ENCODE data around the gene FBLIM1. TPM values are rescaled to one million over a fixed set of nuclear protein-coding genes. Genes with fewer than 3 reads are reported as not detected.

Gene FBLIM1
- total and polyA plus RNA-seq, 2 experiments from 2014 or later = 117 to 120 TPM

DNA sequence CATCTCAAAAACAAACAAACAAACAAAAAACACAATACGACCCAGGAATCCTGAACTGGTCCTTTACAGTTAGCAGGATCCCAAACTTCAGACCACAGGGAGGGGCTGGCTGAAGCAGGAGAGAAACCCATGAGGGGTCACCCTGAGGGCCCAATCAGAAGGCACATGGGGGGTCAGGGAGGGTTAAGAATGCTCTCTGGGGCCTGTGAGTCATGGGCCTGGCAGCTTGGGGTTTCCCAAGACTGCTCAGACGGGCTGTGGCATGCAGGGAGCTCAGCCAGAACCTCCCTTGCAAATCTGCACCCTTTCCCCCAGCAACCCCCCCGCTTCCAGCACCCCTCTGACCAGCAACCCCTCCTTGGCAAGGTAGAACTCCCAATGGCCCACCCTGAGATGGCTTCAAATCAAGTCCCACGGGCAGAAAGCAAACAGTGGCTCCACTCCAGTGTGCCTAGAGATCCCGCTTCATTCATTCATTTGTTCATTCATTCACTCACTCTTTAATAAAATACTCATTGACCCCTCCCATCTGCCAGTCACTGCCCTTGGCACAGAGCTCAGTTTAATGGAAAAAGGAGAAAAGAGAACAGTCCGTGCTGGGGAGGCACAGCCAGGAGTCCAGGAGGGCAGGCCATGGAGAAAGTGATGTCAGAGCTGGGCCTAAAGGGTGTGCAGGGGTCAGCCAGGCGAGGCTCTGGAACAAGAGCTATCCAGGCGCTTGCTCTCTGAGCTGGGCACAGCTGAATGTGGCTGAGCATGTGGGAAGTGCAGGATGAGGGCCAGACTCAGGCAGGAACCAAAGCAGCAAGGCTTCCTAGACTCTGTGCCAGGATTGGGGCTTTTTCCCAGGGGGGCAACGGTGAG, 40.6 kb downstream of the FBLIM1 start:
- Histone ChIP-seq H3K4me3 (no peak overlapping the region), H3K36me3 (replicated peaks; ENCODE audit: insufficient read depth, low read depth) (no peaks in the 10 kb centered on the region), H3K27ac (peak overlapping the region; percentile 92), H3K79me2 (no peaks in the 10 kb centered on the region), H3K27me3 (no peaks in the 10 kb centered on the region), H3K4me1 (ENCODE audit: insufficient read depth) (peaks cover 48% of the 10 kb centered on the region), H3K9me2 (replicated peaks; ENCODE audit: insufficient read depth) (no peaks in the 10 kb centered on the region), H3K9me3 (ENCODE audit: low read depth) (no peaks in the 10 kb centered on the region), H3K4me2 (peak overlapping the region; percentile 59), H2AFZ (no peak overlapping the region), H4K20me1 (ENCODE audit: insufficient read depth, poor library complexity, severe bottlenecking) (no peaks in the 10 kb centered on the region)
- WGBS (ENCODE audit: low lambda C conversion rate, missing lambda C conversion rate) = 80% methylated on average over 8 of the region's 9 CpGs
- no peak for TF ChIP-seq EZH2 (IDR thresholded peaks at IDR 0.05; ENCODE audit: borderline replicate concordance)
- TF ChIP-seq, protein P1, sequence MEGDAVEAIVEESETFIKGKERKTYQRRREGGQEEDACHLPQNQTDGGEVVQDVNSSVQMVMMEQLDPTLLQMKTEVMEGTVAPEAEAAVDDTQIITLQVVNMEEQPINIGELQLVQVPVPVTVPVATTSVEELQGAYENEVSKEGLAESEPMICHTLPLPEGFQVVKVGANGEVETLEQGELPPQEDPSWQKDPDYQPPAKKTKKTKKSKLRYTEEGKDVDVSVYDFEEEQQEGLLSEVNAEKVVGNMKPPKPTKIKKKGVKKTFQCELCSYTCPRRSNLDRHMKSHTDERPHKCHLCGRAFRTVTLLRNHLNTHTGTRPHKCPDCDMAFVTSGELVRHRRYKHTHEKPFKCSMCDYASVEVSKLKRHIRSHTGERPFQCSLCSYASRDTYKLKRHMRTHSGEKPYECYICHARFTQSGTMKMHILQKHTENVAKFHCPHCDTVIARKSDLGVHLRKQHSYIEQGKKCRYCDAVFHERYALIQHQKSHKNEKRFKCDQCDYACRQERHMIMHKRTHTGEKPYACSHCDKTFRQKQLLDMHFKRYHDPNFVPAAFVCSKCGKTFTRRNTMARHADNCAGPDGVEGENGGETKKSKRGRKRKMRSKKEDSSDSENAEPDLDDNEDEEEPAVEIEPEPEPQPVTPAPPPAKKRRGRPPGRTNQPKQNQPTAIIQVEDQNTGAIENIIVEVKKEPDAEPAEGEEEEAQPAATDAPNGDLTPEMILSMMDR (IDR thresholded peaks at IDR 0.05; ENCODE audit: poor library complexity) = no peak
- no peak for TF ChIP-seq EZH2phosphoT487 (IDR thresholded peaks at IDR 0.05; ENCODE audit: low read depth, severe bottlenecking, unreplicated experiment)
- peak; percentile 87 for DNase-seq (ENCODE audit: low spot score)

DNA sequence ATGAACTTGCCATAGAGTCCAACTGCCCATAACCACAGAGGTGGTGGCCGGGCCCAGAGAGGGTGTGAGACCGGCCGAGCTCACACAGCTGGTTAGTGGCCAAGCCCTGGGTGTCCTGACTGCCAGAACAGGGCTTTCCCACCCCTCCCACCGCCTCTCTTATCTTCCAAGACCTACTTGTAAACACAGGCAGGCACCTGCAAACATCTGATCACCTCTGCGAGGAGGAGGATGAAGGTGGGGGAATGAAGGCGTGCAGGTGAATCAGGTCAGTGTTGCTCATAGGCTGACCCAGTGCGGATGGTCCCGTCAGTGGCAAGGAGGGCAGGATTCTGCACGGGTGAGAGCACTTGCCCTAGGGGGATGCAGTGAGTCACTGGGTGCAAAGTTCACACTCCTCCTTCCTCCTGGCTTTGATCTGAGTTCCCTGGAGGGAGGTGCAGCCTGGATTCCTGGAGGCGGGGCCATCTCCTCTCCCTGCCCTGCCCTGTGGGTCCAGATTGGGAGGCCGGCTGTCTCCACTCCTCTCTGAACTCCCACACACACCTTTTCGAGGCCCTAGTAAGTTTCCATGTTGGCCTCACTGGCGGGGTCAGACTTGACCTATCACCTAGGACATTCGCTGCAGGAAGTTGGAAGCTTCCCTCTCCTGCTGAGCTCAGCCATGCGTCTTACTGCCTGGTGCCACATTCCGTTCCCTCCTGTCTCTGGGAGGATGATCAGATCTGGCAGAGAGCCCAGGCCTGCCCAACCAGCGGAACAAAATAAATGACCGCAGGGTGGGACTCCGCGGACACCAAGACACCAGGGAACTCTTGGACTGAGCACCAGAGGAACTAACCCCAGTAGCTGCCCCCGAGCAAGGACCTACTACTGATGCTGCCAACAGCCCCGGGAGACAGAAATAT, 41.6 kb downstream of the FBLIM1 start:
- Histone ChIP-seq H3K36me3 (replicated peaks; ENCODE audit: insufficient read depth, low read depth) (no peaks in the 10 kb centered on the region), H3K9me3 (ENCODE audit: low read depth) (no peaks in the 10 kb centered on the region), H4K20me1 (ENCODE audit: insufficient read depth, poor library complexity, severe bottlenecking) (no peaks in the 10 kb centered on the region), H2AFZ (no peak overlapping the region), H3K4me2 (peak overlapping the region; percentile 59), H3K27ac (peak overlapping the region; percentile 92), H3K4me1 (ENCODE audit: insufficient read depth) (peaks cover 41% of the 10 kb centered on the region), H3K27me3 (no peaks in the 10 kb centered on the region), H3K4me3 (no peak overlapping the region), H3K79me2 (no peaks in the 10 kb centered on the region), H3K9me2 (replicated peaks; ENCODE audit: insufficient read depth) (no peaks in the 10 kb centered on the region)
- 31% methylated on average over 22 of the region's 22 CpGs for WGBS (ENCODE audit: low lambda C conversion rate, missing lambda C conversion rate)
- TF ChIP-seq, protein P1 (IDR thresholded peaks at IDR 0.05; ENCODE audit: poor library complexity) = no peak
- TF ChIP-seq EZH2 (IDR thresholded peaks at IDR 0.05; ENCODE audit: borderline replicate concordance) (no peak), EZH2phosphoT487 (IDR thresholded peaks at IDR 0.05; ENCODE audit: low read depth, severe bottlenecking, unreplicated experiment) (no peak)
- peak; percentile 91 for DNase-seq (ENCODE audit: low spot score)

DNA sequence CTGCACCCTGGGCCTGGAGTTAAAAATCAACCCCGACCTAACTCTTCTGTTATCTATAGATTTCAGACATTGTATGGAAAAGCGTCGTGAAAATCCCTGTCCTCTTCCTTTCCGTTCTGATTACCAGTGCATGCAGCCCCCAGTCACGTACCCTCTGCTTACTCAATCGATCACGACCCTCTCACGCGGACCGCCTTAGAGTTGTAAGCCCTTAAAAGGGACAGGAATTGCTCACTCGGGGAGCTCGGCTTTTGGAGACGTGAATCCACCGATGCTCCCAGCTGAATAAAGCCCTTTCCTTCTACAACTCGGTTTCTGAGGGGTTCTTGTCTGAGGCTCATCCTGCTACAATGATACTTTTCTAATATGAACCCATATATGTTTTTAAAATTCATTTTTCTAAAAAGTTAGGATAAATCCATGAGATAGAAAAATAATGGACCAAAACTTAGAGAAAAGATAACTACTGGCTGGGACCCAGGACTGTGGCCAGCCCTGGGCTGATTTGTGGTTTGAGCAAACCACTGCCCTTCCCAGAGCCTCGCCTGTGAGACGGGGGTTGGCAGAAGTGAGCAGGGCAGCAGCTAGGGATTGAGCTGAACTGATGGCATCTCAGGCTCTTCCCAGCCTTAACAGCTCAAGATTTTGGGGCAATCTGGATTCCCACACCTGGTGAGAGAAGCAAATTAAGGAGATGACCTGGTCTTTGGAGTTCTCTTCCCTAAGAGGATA, 43.8 kb downstream of the FBLIM1 start:
- Histone ChIP-seq H3K9me2 (replicated peaks; ENCODE audit: insufficient read depth) (no peaks in the 10 kb centered on the region), H3K4me1 (ENCODE audit: insufficient read depth) (peaks cover 27% of the 10 kb centered on the region), H3K27me3 (no peaks in the 10 kb centered on the region), H3K4me3 (no peak overlapping the region), H3K9me3 (ENCODE audit: low read depth) (no peaks in the 10 kb centered on the region), H2AFZ (no peak overlapping the region), H4K20me1 (ENCODE audit: insufficient read depth, poor library complexity, severe bottlenecking) (no peaks in the 10 kb centered on the region), H3K36me3 (replicated peaks; ENCODE audit: insufficient read depth, low read depth) (no peaks in the 10 kb centered on the region), H3K27ac (peak overlapping the region; percentile 82), H3K4me2 (peak overlapping the region; percentile 20), H3K79me2 (no peaks in the 10 kb centered on the region)
- TF ChIP-seq EZH2phosphoT487 (IDR thresholded peaks at IDR 0.05; ENCODE audit: low read depth, severe bottlenecking, unreplicated experiment) = no peak
- TF ChIP-seq, protein P1 (IDR thresholded peaks at IDR 0.05; ENCODE audit: poor library complexity) = no peak
- no peak for TF ChIP-seq EZH2 (IDR thresholded peaks at IDR 0.05; ENCODE audit: borderline replicate concordance)
- 56% methylated on average over 17 of the region's 17 CpGs for WGBS (ENCODE audit: low lambda C conversion rate, missing lambda C conversion rate)
- no peak for DNase-seq (ENCODE audit: low spot score)
